ENCODE results near the gene GPRASP1.

GPRASP1 gene

GRCh38 chrX:102637561-102637960, 13.7 kb upstream of the GPRASP1 start:
- H3K27me3 ChIP-seq (ENCODE audit: insufficient read depth, poor library complexity, severe bottlenecking) = no peaks in the 10 kb centered on the region
- no peak for DNase-seq (ENCODE audit: low read depth in 1 of 2, low spot score in 1 of 2)
- H3K27ac ChIP-seq (replicated peaks) = no peak overlapping the region
- TF ChIP-seq GABPA (IDR thresholded peaks at IDR 0.05; ENCODE audit: low read depth) = no peak
- TF ChIP-seq POLR2AphosphoS5 (IDR thresholded peaks at IDR 0.05; ENCODE audit: low read depth) = no peak
- no peak for TF ChIP-seq CTCF (IDR thresholded peaks at IDR 0.05; ENCODE audit: insufficient read depth, low read length)
- no peak for TF ChIP-seq SPI1 (IDR thresholded peaks at IDR 0.05; ENCODE audit: borderline replicate concordance, low read depth)
- TF ChIP-seq REST (IDR thresholded peaks at IDR 0.05; ENCODE audit: insufficient replicate concordance, low read depth) = no peak
- no peak overlapping the region for H3K4me3 ChIP-seq (replicated peaks; ENCODE audit: insufficient read depth, low read length)

- no peaks in the 10 kb centered on the region for H3K27me3 ChIP-seq (ENCODE audit: insufficient read depth, poor library complexity, severe bottlenecking)
- no peak overlapping the region for H3K4me3 ChIP-seq (replicated peaks; ENCODE audit: insufficient read depth, low read length)
- no peak for DNase-seq (ENCODE audit: low read depth in 1 of 2, low spot score in 1 of 2)
- no peak for TF ChIP-seq GABPA (IDR thresholded peaks at IDR 0.05; ENCODE audit: low read depth)
- no peak for TF ChIP-seq CTCF (IDR thresholded peaks at IDR 0.05; ENCODE audit: insufficient read depth, low read length)
- no peak for TF ChIP-seq REST (IDR thresholded peaks at IDR 0.05; ENCODE audit: insufficient replicate concordance, low read depth)
- no peak for TF ChIP-seq SPI1 (IDR thresholded peaks at IDR 0.05; ENCODE audit: borderline replicate concordance, low read depth)
- TF ChIP-seq POLR2AphosphoS5 (IDR thresholded peaks at IDR 0.05; ENCODE audit: low read depth) = no peak
- H3K27ac ChIP-seq (replicated peaks) = no peak overlapping the region
Measured at GRCh38 chrX:102650903-102651241, 411 bp upstream of the GPRASP1 start.

- TF ChIP-seq CTCF (IDR thresholded peaks at IDR 0.05; ENCODE audit: insufficient read depth, low read length) (no peak), POLR2AphosphoS5 (IDR thresholded peaks at IDR 0.05; ENCODE audit: low read depth) (no peak), REST (IDR thresholded peaks at IDR 0.05; ENCODE audit: insufficient replicate concordance, low read depth) (no peak), GABPA (IDR thresholded peaks at IDR 0.05; ENCODE audit: low read depth) (no peak), SPI1 (IDR thresholded peaks at IDR 0.05; ENCODE audit: borderline replicate concordance, low read depth) (no peak)
- Histone ChIP-seq H3K4me3 (replicated peaks; ENCODE audit: insufficient read depth, low read length) (no peak overlapping the region), H3K27me3 (ENCODE audit: insufficient read depth, poor library complexity, severe bottlenecking) (no peaks in the 10 kb centered on the region), H3K27ac (replicated peaks) (no peak overlapping the region)
- no peak for DNase-seq (ENCODE audit: low read depth in 1 of 2, low spot score in 1 of 2)
Measured at GRCh38 chrX:102652031-102652688, 877 bp downstream of the GPRASP1 start.

All from HL-60 (cell line).